ENCODE measurements around the gene LRRC7.
"Not testable (repeated sequence)": the region's sequence is repeated elsewhere in the genome, so short reads cannot be mapped to it uniquely, and the experiment has no call there.

Gene LRRC7

GRCh38 chr1:69787151-69787550 lies 219.4 kb downstream of the LRRC7 start:
- DNase-seq, result no peak

- DNase-seq, result no peak
Measured at GRCh38 chr1:69791311-69791710, 223.6 kb downstream of the LRRC7 start.

- no peak for DNase-seq
Measured at GRCh38 chr1:69794831-69795230, 227.1 kb downstream of the LRRC7 start.

DNA sequence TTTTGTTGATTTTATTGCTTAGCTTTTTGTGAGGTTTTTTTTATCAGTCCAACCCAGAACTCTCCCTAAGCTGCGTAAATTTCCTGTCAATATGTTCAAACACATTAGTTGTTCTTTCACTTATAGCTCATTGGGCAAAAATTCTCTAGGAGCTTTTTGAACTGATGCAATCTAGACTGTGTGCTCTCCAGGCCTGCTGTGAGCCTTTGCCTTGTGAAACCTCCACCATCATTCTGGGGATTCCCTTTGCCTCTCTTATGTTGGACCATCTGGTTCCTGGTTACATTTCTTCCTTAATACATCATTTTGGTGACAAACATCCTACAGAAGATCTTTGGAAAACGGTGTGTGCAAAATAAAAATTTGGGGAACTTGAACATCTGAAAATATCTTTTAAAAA lies 247.2 kb downstream of the LRRC7 start:
- DNase-seq, result no peak

- DNase-seq, result no peak
Measured at GRCh38 chr1:69824932-69825331, 257.2 kb downstream of the LRRC7 start.

DNA sequence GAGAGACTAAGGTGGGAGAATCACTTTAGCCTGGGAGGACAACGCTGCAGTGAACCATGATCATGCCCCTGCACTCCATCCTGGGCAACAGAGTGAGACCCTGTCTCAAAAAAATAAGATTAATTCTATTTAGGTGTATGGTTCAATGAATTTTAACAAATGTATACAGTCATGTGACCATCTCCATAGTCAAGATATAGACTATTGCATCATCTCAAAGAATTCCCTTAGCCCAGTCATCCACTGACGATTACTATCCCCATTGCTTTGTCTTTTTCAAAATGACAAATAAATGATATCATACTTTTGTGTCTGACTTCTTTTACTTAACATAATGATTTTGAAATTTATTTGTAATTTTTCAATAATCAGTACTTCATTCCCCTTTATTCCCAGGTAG lies 260.0 kb downstream of the LRRC7 start:
- DNase-seq, result no peak

- DNase-seq, result no peak
Measured at GRCh38 chr1:69833536-69833935, 265.8 kb downstream of the LRRC7 start.

DNA sequence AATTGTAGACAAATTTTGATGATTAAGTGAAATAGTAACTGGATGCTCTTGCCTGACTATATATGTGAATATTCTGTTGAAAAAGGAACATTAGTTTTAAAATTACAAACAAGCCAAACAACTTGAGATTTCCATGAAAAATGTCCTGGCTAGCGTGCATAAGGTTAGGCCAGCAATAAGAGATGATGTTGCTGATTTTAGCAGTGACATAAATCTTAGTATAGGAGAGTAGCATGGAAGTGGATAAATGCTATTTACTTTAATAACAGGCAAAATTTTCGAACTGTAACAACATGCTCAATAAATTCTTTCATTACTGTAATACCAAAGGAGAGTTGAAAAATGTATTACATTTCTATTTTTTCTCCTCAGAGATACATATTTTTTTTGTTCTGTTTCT lies 266.6 kb downstream of the LRRC7 start:
- DNase-seq, result no peak

DNA sequence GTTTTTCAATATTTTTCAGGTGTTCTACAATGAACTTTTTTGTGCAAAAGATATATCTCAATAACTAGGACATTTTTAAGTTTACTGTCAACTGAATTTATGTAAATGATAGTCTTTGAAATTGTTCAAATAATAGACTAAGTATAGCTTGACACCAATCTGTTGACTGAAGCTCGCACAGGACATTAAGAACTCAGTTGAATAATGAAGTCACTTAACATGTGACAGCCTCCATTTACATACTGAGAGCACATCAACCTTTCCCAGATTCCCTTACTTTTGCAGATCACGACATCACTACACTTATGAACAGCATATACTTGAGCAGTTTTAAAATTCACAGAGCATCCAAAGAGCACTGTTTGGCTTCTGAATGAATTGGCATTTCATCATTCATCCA lies 268.2 kb downstream of the LRRC7 start:
- DNase-seq, result no peak

DNA sequence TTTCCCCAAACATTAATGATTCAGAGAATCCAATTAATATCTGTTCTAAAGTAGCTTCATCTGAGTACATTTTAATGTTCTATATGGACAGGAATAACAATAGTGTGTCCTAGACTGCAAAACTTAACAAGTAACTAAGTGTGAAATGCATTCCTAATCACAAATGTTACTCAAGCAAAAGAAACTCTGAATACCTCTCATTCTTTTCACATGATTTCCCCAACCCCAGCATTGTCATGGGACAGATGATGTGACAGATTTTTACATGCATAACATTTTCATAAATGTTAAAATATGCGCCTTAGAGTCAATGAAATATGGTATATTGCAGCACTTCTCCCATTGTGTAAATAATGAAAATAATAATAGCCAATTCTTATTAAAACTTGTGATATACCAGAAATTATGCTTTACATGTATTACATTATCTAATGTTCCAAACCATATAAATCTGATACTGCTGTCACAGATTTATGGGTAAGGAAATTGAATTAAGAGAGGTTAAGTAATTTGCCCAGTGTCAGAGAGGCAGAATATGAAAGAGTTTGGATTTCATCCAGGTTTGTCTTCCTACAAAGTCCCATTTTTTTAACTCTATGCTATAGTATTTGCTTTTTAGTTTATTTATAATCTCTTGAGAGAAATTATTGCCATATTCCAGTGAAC lies 269.4 kb downstream of the LRRC7 start:
- no peak for DNase-seq

DNA sequence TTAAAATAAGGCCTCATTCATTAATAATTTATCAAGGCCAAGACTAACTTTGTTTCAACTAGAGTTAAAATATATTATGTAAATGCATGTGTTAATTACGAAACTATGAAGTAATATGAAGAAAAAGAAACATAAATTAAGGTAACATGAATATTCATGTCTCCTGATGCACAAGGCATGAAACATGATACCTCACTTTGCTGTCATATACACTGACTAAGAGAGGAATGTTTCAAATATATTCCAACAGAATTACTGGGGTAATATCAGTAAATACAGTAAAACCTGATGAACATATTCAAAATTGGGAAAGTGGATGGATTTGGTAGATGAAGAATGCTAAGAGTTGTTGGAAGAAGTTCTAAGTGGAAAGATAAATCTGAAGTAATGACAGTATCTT lies 274.6 kb downstream of the LRRC7 start:
- DNase-seq, result no peak

DNA sequence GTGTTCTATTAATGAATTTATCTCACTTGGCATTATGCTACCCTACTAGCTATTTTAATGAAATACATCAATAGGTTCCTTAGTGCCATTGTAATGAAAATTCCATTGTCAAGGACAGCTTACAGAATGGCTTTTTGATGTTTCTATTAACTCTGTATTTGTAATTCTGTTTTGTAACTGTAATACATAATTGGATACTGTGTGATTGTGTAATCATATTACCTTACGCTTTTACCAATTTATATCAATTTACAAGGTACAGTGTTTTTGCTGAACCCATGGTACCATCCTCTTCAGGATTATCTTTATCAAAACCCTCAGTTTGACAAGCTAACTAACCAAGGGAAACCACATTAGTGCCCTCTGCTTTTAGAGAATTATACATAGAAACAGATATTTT lies 277.9 kb downstream of the LRRC7 start:
- DNase-seq, result no peak

DNA sequence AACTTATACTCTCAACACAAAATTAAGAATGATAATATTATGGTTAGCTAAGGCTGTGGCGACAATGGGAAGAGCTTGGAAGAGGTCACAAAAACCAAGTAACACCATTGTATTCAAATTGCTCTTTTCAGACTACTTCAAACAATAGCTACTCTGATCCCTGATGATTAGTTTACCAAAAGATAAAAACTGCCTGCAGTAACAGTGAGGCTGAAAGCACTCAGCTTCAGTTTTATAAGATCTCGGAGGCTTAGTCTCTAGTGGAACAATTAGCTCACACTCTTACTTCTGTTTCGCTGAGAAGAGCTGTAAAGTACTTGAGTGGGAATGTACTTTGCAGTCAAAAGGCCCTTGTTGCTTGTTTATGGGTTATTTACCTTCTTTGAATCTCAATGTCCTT lies 278.5 kb downstream of the LRRC7 start:
- peak; percentile 25 for DNase-seq

- DNase-seq, result no peak
Measured at GRCh38 chr1:69847670-69848069, 279.9 kb downstream of the LRRC7 start.

- DNase-seq, result no peak
Measured at GRCh38 chr1:69852151-69852550, 284.4 kb downstream of the LRRC7 start.

GRCh38 chr1:69852706-69853105 lies 285.0 kb downstream of the LRRC7 start:
- DNase-seq, result no peak

GRCh38 chr1:69858534-69858933 lies 290.8 kb downstream of the LRRC7 start:
- no peak for DNase-seq

- DNase-seq, result no peak
Measured at GRCh38 chr1:69861641-69862040, 293.9 kb downstream of the LRRC7 start.

DNA sequence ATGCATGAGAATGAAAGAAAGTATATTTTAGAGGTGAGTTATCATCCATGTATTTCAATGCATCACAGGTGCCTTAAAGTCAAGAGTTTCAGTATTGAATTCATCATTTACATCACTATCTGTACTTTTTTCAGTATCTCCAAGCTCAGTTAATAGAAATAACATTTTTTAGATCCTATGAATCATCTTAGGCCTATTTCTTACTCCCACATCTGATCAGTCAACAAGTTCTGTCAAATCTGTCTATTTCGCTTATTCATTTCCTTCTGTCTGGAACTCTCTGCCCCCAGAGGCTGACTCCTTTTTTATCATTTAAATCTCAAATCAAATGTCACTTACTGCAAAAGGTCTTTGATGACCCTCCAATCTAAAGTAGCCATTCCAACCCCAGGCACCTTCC lies 295.2 kb downstream of the LRRC7 start:
- DNase-seq, result no peak

DNA sequence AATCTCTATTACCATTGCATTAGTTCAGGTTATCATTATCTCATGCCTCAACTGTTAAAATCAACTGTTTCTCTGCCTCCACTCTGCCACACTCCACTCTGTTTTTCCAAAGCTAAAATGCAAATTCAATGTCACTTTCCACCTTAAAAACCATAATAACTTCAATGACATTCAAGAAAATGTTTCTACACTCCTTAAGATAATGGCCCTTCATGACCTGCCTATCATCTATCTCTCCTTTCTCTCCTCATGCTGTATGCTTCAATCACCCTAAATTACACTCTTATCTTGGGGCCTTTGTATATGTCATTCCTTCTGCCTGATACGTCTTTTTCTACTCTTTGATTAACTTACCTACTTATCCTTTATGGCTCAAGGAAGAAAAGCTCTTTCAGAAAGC lies 296.0 kb downstream of the LRRC7 start:
- DNase-seq, result no peak

- no peak for DNase-seq
Measured at GRCh38 chr1:69871412-69871811, 303.7 kb downstream of the LRRC7 start.

- no peak for DNase-seq
Measured at GRCh38 chr1:69878338-69878737, 310.6 kb downstream of the LRRC7 start.

- not testable (repeated sequence) for DNase-seq
Measured at GRCh38 chr1:69888016-69888415, 320.3 kb downstream of the LRRC7 start.

DNA sequence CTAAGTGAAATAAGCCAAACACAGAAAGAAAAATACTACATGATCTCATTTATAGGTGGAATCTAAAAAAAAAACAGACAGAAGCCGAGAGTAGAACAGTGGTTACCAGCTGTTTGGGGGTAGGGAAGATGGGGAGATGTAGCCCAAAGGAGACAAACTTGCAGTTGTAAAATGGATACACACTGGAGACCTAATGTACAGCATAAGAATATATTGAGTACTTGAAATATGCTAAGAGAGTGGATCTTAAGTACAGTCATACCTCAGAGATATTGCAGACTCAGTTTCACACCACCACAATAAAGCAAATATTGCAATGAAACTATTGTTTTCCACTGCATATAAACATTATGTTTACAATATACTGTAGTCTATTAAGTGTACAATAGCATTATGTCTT lies 320.9 kb downstream of the LRRC7 start:
- DNase-seq, result no peak

DNA sequence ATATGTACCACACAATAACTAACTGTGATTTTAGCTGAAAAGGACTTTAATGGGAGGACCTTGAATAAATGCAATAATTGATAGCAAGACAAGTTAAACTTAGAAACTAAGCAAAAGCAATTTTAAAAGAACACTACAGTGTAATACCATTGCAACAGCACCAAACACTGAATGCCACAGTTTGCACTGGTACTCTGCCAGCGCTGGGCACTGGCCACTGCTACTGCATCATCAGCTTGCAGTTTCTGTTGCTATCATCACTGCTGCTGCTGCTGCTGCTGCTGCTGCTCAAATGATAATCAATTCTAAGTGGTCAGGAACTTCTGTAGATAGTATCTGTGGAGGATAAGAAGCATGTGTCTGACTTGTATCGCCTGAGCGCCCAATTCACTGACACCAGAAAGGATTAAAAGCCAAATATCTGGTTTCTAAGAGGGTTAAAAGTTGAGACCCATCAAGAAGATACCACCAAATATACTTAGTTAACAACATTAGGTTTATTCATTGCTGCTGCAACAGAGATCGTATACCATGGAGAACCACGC lies 330.8 kb downstream of the LRRC7 start:
- no peak for DNase-seq

Measured in NCI-H2227 treated with DMSO at 0.1 percent for 48 hours (cell line).